ENCODE measurements around the gene CAMK2G.

DNA sequence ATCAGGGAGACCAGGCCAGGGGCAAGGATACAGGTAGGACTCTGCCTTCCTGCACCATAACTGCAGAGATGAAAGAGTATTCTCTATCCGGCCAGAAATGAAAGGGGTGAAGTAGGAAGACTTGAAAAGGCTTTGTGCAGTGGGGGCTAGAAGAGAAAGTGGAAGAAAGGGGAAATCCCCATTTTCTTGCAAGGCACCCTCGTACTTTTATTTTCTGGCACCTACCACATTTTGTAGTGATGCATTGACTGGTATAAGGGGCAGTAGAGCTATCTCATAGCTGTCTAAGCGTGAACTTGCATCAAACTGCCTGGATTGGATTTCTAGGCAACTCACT is 752 bp upstream of the CAMK2G start:
- TF ChIP-seq, protein P1, sequence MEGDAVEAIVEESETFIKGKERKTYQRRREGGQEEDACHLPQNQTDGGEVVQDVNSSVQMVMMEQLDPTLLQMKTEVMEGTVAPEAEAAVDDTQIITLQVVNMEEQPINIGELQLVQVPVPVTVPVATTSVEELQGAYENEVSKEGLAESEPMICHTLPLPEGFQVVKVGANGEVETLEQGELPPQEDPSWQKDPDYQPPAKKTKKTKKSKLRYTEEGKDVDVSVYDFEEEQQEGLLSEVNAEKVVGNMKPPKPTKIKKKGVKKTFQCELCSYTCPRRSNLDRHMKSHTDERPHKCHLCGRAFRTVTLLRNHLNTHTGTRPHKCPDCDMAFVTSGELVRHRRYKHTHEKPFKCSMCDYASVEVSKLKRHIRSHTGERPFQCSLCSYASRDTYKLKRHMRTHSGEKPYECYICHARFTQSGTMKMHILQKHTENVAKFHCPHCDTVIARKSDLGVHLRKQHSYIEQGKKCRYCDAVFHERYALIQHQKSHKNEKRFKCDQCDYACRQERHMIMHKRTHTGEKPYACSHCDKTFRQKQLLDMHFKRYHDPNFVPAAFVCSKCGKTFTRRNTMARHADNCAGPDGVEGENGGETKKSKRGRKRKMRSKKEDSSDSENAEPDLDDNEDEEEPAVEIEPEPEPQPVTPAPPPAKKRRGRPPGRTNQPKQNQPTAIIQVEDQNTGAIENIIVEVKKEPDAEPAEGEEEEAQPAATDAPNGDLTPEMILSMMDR (IDR thresholded peaks at IDR 0.05; ENCODE audit: low read depth, low read length, poor library complexity, severe bottlenecking), result no peak
- TF ChIP-seq EZH2phosphoT487 (IDR thresholded peaks at IDR 0.05; ENCODE audit: borderline replicate concordance, low read length), result no peak

Data from DOHH2 (cell line).